GM12892 (cell line): ENCODE results near the gene FAM107B.

Experiments used
- POLR2A ChIP-seq: IDR thresholded peaks from 2 replicates; pipeline ENCODE4 v1.6.1; 2011; ENCODE audit warnings: low read depth, low read length, control low read depth
- POLR2AphosphoS5 ChIP-seq: IDR thresholded peaks from 2 replicates; pipeline ENCODE4 v1.6.1; 2011; ENCODE audit warnings: low read depth, low read length, control low read depth
- TAF1 ChIP-seq: IDR thresholded peaks from 2 replicates; pipeline ENCODE4 v1.6.1; 2011; ENCODE audit warnings: low read depth, mild to moderate bottlenecking, control low read depth, low read length, borderline replicate concordance

DNA sequence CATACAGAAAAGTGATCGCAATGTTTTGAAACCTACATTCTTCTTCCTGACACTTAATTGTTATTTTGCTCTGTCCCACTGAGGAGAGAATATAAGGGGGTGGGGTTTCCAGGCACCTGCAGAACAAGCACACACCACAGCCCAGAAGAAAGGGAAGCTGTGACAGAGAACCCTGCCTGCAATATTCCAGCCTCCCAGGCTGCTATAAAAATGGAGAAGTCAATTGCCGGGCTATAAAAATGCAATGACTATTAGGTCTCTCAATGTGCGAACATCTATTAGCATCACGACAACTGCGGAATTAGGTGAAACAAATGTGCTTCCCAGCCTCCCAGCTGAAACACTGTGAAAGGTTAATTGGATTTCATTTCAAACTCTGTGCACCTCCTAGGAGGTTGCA is 298.7 kb downstream of the FAM107B start:
- TF ChIP-seq POLR2AphosphoS5, result no peak
- no peak for TF ChIP-seq POLR2A
- TF ChIP-seq TAF1, result no peak
